Embryonic facial prominence (tissue), 1 donor: Measurements from ENCODE around the gene RBM10.

ENCODE experiments used
- DNase-seq: peaks from one replicate; pipeline ENCODE4 v3.0.0-alpha.2; 2016; ENCODE audit errors: extremely low spot score

The RBM10 gene

GRCh38 chrX:47146936-47147859, 2.2 kb downstream of the RBM10 start:
- DNase-seq = no peak

- no peak for DNase-seq
Observed at GRCh38 chrX:47148946-47149345, 3.9 kb downstream of the RBM10 start.

- no peak for DNase-seq
Observed at GRCh38 chrX:47151435-47151834, 6.4 kb downstream of the RBM10 start.

- DNase-seq = no peak
Observed at GRCh38 chrX:47156611-47157520, 11.8 kb downstream of the RBM10 start.

GRCh38 chrX:47158131-47158530, 13.1 kb downstream of the RBM10 start:
- no peak for DNase-seq

- DNase-seq = no peak
Observed at GRCh38 chrX:47158781-47159180, 13.8 kb downstream of the RBM10 start.

GRCh38 chrX:47160781-47161180, 15.8 kb downstream of the RBM10 start:
- DNase-seq = no peak

GRCh38 chrX:47162927-47163583, 18.0 kb downstream of the RBM10 start:
- DNase-seq = no peak

GRCh38 chrX:47164420-47164819, 19.4 kb downstream of the RBM10 start:
- DNase-seq = no peak

- no peak for DNase-seq
Observed at GRCh38 chrX:47166126-47166525, 21.1 kb downstream of the RBM10 start.

GRCh38 chrX:47168495-47169073, 23.6 kb downstream of the RBM10 start:
- no peak for DNase-seq

GRCh38 chrX:47169273-47169672, 24.3 kb downstream of the RBM10 start:
- DNase-seq = no peak

- no peak for DNase-seq
Observed at GRCh38 chrX:47169726-47170515, 24.9 kb downstream of the RBM10 start.

GRCh38 chrX:47170861-47171692, 26.1 kb downstream of the RBM10 start:
- no peak for DNase-seq

- DNase-seq = no peak
Observed at GRCh38 chrX:47171996-47172395, 27.0 kb downstream of the RBM10 start.

GRCh38 chrX:47172549-47172948, 27.5 kb downstream of the RBM10 start:
- no peak for DNase-seq

GRCh38 chrX:47172971-47173792, 28.2 kb downstream of the RBM10 start:
- DNase-seq = no peak

GRCh38 chrX:47174376-47174775, 29.4 kb downstream of the RBM10 start:
- DNase-seq = no peak
